GM18867 (cell line): ENCODE results near the gene GATA5.

ENCODE experiments used
- ATAC-seq: cut with Tn5 transposase; IDR thresholded peaks from one replicate; pipeline ENCODE4 v1.9.1; 2021; ENCODE audit warnings: mild to moderate bottlenecking, moderate library complexity; ENCODE audit not compliant: unreplicated experiment

Gene GATA5

DNA sequence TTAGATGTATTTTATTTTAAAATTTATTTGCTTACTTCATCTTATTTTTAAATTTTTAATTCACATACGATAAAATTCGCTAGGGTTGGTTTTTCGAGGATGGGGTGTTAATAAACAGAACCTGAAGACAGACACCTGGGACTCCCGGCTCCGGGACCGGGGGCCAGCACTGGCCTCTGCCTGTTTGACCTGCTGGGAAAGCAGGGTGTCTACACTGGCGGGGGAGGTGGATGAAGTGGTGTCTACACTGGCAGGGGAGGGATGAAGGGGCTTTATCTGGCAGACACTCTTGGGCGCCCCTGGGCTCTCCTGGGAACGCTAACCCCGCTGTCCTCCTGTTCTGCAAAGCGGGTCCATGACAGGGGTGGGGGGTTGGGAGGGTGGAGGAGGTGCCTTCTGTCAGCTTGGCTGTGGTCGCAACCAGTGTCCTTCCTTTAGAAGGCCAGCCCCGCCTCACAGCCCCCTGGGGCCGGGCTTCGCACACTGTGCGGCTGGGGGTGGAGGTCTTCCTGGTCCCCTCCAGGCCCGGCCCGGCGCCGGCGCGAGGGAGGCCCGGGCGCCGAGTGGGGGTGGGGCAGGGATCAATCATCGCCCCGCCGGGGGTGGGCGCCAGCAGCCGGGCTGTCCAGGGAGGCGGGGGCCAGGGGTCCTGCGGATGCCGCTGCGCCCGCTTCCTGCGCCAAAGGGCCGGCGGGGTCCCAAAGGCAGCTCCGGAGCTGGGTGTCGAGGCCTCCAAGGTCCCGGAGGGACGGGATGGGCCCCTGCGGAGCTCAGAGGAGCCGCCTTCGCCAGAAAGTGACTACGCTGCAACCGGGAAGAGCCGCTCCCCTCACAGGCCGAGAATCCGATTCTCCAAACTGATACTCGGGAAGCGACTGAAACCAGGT, 1.8 kb downstream of the GATA5 start:
- ATAC-seq = no peak

GRCh38 chr20:62472941-62473585, 2.7 kb downstream of the GATA5 start:
- ATAC-seq = no peak

DNA sequence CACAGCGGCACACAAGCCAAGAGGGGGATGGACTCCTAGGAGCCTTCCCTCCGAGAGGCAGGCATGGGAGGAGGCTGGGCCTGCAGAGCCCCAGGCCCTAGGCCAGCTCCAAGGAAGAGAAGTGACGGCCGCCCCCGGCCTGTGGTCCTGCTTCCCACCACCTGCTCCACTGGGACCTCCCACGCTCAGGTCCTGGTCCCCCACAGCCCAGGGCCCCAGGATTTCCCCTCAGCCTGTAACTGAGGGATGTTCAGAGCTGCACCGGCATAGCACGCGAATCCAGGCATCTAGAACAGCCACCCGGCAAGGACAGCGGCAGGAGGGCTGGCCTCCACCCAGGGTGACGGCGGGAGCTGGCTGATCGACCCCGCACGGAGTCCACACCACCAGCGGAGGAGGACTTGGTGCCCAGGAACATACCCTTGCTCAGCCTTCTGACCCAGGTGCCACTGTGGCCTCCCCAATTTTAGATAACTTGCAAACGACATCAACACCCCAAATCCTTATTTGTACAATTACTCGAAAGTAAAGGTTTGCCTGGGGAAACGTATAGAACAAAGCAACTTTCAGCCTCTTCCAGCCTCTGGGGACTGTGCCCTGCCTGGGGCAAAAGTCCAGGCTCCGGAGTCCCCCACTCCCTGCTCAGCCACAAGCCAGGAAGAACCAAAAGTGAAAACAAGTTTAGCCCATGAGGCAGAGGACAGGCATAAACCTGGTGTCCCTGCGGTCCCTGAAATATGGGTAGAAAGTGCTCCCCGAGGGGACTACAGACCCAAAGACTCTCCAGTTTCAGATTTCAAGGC, 3.5 kb downstream of the GATA5 start:
- no peak for ATAC-seq

GRCh38 chr20:62470459-62470858, 5.3 kb downstream of the GATA5 start:
- no peak for ATAC-seq

GRCh38 chr20:62470001-62470400, 5.8 kb downstream of the GATA5 start:
- no peak for ATAC-seq

DNA sequence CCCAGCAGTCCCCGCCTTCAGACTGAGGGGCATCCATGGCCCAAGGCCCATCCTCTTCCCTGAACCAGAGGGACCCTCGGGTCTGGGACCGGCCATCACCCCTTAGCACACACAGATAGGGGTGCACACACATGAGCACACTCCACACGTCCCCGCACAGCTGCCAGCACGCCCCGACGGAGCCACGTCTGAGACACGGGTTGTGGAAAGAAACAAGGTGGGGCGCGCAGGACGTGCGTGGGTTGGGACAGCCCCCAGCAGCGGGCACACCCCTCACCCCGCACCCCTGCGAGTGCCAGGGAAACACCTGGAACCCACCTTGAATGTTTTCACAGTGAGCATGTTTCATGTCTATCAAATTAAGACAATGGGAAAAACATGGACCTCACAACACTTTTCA, 6.4 kb downstream of the GATA5 start:
- no peak for ATAC-seq

DNA sequence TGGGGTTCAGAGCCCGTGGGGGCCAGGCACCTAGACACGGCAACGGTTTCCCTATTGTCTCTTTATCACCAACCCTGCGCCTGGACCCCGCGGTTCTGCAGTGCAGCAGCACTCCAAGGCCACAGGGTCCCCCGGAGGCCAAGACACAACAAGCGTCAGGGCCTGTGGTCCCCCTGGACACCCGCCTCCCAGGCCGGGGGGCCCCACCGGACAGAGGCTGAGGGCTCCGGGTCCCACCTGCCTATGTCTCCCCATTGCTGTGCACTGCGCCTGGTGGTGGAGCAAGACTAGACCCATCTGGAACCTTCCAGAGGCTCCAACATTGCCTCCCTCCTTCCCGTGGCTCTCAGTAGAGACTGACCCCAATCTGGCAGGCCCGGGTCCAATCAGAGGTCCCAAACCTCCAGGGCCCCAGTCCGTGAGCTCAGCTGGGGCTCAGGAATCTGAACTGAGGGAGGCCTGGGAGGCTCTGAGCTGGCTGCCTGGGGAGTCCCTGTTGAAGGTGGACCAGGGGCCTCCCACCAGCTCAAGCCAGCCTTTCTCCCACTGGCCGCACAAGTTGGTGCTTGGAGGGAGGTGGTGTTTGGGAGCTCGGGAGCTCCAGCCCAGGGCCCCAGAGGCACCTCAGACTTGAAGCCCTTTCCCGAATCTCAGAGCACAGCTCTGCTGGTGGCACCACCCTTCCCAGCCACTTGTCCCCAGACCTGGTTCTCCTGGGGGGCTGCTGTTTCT, 8.8 kb downstream of the GATA5 start:
- no peak for ATAC-seq

GRCh38 chr20:62466072-62466760, 9.6 kb downstream of the GATA5 start:
- ATAC-seq = no peak

- ATAC-seq = no peak
Observed at GRCh38 chr20:62464990-62465389, 10.8 kb downstream of the GATA5 start.

DNA sequence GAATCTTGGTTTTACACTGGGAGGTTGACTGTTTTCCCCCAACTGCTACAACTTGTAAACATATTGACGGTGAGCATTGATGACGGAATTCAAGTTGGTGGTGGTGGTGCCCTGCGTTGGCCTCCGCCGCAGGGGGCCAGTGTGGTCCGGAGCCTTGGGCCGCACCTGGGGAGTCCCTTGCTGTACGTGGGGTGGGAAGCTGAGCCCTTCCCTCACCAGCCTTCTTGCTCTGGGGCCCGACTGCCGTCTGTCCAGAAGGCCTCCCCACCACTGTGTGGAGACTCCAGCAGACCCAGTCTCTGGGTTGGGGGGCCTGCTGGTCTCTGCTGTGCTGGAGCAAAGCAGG, 11.4 kb downstream of the GATA5 start:
- no peak for ATAC-seq

DNA sequence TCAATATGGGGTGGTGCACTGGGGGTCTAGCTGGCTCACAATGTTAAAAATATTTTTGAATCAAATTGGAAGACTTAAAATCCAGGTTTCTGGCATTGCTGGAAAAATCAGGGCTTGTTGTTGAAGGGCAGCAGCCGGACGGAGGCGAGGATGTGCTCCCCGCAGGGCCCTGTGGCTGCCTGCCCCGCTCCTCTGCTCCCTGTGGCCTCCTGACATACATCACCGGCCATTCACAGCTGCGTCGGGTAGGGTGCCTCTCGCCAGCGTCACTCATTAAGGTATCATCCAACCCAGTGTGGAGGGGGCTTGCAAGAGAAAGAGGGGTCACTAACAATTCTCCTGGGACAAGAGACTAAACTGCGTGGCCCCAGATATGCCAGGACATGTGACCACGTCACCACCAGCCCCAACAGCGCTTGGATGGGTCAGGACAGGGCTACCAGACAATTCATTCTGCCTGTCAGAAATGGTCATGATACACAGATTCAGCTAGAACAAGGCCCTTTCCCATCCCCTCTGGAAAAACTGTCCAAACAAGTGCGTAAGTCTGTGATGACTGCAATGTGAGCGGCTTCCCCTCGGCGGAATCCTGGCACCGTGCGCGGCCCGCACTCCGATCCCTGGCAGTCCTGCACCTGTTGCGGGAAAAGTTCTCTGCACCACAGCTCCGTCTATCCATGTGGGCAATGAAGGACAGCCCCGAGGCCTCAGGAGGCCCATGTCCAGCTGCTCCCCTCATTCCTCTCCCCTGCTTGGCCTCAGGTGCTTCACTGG, 12.0 kb downstream of the GATA5 start:
- ATAC-seq = no peak

- no peak for ATAC-seq
Observed at GRCh38 chr20:62462976-62463592, 12.7 kb downstream of the GATA5 start.

DNA sequence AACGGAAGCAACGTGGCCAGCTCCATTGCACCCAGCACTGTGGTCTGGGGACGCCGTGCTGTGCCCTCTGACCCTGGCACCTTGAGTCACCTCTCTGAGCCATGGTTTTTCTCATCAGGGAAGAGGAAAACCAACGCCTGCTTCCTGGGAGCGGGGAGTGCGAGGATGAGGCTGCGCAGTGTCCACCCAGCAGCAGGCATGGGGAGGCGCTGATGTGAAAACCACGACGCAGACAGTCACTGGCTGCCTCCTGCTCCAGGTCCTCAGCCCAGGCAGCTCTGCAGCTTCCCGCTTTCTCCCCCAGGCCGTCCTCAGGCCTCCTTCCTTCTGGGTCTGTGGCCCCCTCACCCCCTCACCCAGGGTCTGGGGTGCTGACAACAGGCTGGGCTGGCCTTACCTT, 14.0 kb downstream of the GATA5 start:
- no peak for ATAC-seq

GRCh38 chr20:62461157-62461556, 14.6 kb downstream of the GATA5 start:
- no peak for ATAC-seq

DNA sequence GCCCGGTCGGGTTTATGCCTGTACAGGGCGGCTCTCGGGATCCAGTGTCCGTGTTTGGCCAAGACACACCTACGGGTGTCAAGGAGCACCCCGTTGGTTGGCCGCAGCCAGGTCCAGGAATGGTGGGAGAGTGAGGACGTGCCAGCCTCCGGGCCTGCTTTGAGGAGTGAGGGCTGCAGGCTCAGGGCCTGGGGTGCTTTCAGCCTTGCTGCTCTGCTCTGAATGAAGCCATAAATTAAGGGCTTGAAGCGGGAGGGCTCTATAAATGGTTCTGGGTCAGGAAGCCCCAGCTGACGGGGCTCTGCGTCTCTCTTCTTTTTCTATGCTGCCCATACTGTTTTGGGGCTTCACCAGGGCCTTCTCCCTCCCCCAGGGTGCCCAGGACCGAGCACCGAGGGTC, 15.1 kb downstream of the GATA5 start:
- no peak for ATAC-seq

DNA sequence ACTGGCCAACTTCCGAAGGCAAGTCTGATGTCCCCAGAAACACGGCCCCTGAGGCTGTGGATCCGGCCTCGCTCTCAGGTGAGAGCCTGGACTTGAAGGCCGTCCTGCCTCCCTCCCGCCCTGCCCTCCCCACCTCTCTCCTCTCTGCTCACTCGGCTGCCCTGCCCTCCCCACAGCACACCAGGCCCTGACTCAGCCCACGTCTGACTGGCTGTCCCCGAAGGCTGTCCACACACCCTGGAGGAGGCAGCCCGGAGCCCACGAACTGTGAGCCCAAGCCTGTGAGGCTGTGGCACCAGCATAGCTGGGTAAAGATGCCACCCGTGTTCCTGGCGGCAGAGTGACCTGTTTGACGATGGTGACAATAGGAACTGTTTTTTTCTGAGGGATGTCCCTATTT, 16.3 kb downstream of the GATA5 start:
- ATAC-seq = no peak

GRCh38 chr20:62458275-62459251, 17.2 kb downstream of the GATA5 start:
- no peak for ATAC-seq

GRCh38 chr20:62457831-62458230, 18.0 kb downstream of the GATA5 start:
- no peak for ATAC-seq
